Raji (cell line): Measurements from ENCODE around the gene HMGB3.

Experiments used
- POLR2A ChIP-seq: IDR thresholded peaks from 2 replicates; pipeline ENCODE4 v1.6.1; 2011; ENCODE audit warnings: low read depth, low read length, control low read depth; ENCODE audit not compliant: insufficient read depth

Gene HMGB3

GRCh38 chrX:150968862-150969720, 14.0 kb upstream of the HMGB3 start:
- no peak for TF ChIP-seq POLR2A

GRCh38 chrX:150972450-150972849, 10.7 kb upstream of the HMGB3 start:
- no peak for TF ChIP-seq POLR2A

- no peak for TF ChIP-seq POLR2A
Measured at GRCh38 chrX:150975655-150976390, 7.3 kb upstream of the HMGB3 start.

GRCh38 chrX:150977411-150978162, 5.5 kb upstream of the HMGB3 start:
- TF ChIP-seq POLR2A: no peak

GRCh38 chrX:150980186-150980585, 2.9 kb upstream of the HMGB3 start:
- no peak for TF ChIP-seq POLR2A

GRCh38 chrX:150980711-150981110, 2.4 kb upstream of the HMGB3 start:
- no peak for TF ChIP-seq POLR2A

GRCh38 chrX:150982235-150982787, 824 bp upstream of the HMGB3 start:
- no peak for TF ChIP-seq POLR2A

- TF ChIP-seq POLR2A: no peak
Measured at GRCh38 chrX:150983521-150984168, 510 bp downstream of the HMGB3 start.

GRCh38 chrX:150984169-150984824, 1.2 kb downstream of the HMGB3 start:
- TF ChIP-seq POLR2A: no peak

- TF ChIP-seq POLR2A: no peak
Measured at GRCh38 chrX:150989420-150989819, 6.3 kb downstream of the HMGB3 start.

GRCh38 chrX:150990910-150991309, 7.8 kb downstream of the HMGB3 start:
- TF ChIP-seq POLR2A: no peak

- no peak for TF ChIP-seq POLR2A
Measured at GRCh38 chrX:151000861-151001331, 17.8 kb downstream of the HMGB3 start.

- no peak for TF ChIP-seq POLR2A
Measured at GRCh38 chrX:151004085-151004484, 20.9 kb downstream of the HMGB3 start.
